Right hindlimb (tissue), 1 donor: ENCODE results near the gene EHD3.

Experiments
- DNase-seq: peaks from one replicate; pipeline ENCODE4 v3.0.0-alpha.2; 2018

EHD3 gene

GRCh38 chr2:31237348-31238017 lies 3.5 kb downstream of the EHD3 start:
- no peak for DNase-seq

- no peak for DNase-seq
Observed at GRCh38 chr2:31238126-31238905, 4.4 kb downstream of the EHD3 start.

DNA sequence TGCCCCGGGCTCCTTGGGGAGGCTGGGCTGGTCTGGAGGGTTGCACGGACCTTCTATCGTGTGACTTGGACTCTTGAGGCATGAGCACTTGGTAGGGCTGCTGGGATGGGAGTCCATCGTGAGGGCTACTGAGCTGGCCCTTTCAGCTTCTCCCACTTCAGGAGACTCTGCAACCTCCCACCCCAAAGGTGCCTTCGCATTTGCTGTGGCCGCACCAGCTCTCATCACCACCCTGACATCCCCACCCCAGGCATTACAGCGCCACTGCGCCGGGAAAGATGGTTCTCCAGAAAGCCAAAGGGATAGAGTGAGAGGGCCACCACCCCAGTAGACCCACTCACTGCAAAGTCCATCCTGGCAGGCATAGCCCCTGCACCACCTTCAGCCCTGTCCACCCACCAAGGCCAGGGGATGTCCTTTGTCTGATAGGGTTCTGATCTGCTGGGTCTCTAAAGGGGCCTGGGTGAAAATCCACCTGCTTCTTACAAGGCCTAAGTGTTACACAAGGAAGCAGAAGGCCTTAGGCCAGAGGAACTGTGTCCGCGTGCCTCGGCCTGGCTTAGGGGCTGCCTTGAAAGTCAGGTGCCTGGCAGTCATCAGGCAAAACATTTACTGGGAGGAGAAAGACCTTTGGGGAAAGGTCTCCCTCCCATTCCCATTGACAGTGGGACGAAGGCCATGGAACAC lies 5.1 kb downstream of the EHD3 start:
- no peak for DNase-seq

DNA sequence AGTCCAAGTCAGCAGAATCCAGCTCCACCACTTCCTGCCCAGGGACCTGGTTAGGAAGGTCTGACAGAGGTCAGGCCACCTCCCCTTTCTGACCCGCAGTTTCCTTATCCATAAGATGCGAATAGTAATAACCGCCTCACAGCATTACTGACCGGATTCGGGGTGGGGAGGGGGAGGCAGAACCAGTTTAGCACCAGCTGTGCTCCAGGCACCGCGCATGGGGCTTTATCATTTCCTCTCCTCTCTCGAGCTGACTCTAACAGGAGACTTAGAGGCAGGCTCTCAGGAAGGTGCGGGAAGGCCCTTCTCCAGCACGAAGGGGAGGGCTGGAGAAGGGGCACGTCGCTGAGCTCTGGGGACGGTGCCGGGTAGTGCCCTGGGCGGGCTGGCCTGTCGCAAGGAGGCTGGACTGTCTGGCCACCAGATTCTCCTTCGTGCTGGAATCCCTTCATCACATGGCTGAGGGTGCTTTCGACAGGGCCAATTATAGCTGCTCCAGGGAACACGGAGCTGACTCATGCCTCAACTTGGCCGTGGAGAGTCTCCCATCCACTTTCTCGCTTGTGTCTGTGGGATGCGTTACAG lies 5.7 kb downstream of the EHD3 start:
- no peak for DNase-seq

DNA sequence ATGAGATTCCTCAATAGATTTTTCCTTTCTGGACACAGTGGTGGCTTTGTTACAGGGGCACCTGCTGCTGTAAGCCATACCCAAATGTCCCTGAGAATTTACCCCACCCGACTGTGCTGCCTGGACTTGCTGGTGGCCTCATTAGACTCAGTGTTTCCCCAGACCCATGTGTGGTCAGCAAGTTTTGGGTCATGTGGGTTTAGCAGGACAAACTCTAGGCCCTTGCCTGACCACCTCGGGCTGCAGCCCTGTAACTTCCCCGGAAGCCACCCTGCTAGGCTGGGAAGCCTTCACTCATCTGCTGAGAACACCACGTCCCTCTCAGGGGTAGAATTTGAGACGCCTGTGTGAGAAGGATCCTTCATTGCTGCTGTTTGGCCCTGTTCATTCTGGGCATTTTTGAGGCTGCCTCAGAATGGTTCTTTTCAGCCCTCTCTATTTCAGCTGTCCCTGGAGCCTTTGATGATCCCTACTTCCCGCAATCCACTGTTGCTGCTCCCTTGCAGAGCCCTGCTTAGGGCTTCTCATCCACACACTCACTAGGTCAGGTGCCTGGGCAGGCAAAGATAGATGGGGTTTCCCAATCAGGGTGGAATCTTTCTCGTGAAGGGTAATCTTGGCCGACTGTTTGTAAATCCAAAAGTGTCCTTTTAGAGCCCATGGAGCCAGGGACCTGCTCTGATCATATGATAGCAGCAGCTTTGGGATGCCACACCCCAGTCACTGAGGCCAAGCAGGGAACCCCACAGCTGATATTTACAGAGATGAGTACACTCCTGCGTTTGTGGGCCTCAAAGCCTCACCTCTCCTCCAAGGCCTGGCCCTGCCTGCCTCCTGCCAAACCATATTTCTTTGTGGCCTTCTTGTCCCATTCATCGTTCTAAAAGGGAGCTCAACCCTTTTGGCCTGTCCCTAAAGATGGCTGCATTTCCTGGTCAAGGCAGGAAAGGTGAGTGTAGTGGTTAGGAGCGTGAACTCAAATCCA lies 6.7 kb downstream of the EHD3 start:
- no peak for DNase-seq

DNA sequence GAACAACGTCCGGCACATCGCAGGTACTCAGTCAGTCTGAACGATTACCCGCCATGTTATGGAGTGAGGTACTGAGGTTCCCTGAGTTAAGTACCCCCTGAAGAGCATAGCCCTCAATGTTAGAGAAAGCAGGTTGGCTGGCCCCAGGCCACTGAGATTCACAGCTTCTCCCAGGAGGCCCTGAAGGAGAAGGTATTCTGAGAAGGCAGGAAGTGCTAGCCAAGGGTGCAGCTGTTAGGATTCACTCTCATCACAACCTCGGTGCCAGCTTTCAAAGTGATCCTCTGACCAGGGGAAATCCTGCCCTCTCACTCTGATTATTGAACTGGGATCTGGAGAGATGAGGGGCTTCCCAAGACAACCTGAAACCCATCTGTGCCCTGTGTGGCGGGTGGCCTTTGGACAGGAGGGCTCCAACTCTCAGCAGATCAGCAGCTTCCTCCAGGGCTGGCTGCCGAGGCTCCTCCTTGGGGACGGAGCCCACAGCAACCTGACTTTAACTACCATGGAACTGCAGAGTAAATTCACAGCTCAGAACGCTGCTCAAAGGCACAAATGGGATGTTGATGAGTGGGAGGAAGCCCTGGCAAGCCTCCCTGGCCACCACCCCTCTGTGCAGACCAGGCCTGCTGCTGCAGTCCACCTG lies 7.8 kb downstream of the EHD3 start:
- DNase-seq: no peak

DNA sequence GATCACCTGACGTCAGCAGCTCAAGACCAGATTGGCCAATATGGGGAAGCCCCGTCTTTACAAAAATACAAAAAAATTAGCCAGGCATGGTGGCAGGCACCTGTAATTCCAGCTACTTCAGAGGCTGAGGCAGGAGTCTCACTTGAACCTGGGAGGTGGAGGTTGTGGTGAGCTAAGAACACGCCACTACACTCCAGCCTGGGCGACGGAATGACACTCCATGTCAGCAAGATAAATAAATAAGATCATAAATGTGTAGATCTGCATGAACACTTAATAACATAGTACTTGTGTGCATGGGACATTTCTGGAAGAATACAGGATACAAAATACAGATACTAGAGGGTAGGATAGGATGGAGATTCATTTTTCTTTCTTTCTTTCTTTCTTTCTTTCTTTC lies 9.1 kb downstream of the EHD3 start:
- no peak for DNase-seq

GRCh38 chr2:31244101-31244500 lies 10.1 kb downstream of the EHD3 start:
- no peak for DNase-seq

GRCh38 chr2:31246184-31246852 lies 12.4 kb downstream of the EHD3 start:
- no peak for DNase-seq

- DNase-seq: no peak
Observed at GRCh38 chr2:31247711-31248110, 13.8 kb downstream of the EHD3 start.

GRCh38 chr2:31248139-31248538 lies 14.2 kb downstream of the EHD3 start:
- DNase-seq: no peak

DNA sequence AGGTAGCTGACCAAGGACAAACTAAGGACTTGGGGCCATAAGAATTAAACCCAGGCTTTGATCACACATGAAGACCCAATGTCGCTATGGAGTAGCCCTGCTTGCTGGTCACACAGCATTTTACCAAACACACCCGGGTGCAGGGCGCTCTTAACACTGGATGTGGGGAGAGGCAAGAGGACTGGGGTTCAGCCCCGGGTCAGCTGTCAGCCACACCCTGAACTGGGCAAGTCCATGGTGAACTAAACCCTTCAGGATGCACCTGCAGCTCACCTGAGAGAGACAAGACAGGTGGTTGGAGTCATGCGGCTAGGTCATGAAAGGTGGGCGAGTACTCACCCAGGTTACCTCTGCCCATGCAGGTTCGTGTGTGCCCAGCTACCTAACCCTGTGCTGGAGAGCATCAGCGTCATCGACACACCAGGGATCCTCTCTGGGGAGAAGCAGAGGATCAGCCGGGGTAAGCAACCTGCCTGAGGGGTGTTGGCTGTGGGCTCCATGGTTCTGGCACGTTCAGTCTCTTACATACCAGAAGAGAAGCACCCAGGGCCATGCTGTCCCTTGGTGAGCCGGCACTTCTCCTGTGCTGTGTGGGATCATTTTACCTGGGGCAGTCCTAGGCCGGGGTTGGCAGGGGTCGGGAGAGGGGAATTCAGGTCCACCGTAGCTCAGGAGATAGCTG lies 15.2 kb downstream of the EHD3 start:
- DNase-seq: no peak

- no peak for DNase-seq
Observed at GRCh38 chr2:31251018-31251417, 17.1 kb downstream of the EHD3 start.

GRCh38 chr2:31251851-31252250 lies 17.9 kb downstream of the EHD3 start:
- no peak for DNase-seq

DNA sequence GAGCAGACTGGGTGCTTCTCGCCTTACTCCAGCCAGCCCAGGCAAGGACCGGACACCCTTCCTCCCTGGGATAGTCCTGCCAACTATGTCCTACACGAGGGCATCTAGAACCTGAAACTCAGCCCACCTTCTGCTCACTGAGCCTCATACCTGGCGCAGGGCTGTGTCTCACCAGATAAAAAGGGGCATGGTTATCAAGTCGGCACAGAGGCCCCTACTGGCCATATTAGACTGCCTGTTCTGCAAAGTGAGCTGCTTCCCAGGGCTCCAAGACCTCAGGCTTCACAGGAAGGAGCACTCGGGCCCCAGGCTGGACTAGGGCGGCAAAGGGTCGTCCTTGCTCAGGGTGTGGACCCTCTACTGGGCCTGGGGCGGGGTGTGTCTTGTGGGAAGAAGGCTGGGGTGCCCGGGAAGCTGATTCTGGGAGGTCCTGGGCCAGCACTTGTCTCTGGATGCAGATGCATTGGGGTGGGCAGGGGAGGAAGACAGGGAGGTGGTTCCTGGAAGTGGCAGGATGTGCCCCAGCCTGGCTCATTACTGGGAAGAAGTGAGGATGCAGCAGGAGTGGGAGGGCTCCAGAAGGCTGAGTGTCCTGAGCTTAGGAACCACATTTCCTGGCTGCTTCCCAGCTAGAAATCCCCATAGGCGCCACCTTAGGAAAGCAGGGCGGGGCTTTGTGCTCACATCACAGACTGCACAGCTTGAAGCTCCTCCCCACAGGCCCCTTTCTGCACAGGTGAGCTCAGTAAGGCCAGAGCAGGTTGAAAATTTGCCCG lies 19.6 kb downstream of the EHD3 start:
- no peak for DNase-seq

DNA sequence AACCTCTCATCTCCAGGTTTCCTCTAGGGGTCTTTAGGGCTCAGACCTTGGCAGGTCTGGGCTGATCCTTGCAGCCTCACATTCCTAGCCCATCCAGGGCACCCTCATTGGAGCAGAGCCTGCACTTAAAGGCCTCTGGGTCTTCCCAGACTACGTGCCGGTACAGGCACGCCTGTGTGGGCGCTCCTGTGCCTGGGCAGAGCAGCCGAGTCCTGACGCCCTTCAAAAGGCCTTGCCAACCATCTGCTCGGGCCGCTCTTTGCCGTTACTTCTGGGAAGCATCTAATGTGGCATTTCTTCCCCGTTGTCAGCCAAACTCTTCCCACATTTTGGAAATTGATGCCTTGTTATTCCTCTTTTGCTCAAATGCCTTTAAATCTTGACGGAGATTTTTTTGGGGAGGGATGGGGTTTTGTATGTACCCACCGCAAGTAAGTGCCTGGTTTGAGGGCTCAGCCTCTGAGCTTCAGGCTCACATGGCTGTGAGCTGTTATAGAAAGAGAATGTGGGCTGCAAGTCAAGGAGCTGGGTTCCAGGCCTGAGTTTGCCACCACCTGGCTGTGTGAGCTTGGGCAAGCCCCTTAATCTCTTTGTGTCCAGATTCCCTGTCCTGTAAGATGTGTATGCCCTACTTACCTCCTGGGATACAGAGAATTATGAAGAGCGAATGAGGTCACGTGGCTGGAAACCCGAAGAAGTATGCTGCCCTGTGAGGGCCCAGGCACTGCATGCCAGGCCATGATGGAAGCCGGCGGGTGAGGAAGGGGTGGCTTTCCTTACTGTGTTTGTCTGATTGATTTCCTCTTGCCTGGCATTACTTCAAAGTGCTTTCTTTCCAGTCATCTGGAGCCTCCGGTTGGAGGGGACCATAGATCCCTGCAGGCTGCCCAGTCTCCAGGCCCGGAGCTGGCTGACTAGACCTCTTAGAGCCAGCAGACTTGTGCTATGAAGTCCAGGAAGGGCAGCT lies 20.6 kb downstream of the EHD3 start:
- no peak for DNase-seq

- no peak for DNase-seq
Observed at GRCh38 chr2:31255911-31256571, 22.1 kb downstream of the EHD3 start.
